Measurements from ENCODE around the gene THTPA.

Gene THTPA, protein sequence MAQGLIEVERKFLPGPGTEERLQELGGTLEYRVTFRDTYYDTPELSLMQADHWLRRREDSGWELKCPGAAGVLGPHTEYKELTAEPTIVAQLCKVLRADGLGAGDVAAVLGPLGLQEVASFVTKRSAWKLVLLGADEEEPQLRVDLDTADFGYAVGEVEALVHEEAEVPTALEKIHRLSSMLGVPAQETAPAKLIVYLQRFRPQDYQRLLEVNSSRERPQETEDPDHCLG

DNA sequence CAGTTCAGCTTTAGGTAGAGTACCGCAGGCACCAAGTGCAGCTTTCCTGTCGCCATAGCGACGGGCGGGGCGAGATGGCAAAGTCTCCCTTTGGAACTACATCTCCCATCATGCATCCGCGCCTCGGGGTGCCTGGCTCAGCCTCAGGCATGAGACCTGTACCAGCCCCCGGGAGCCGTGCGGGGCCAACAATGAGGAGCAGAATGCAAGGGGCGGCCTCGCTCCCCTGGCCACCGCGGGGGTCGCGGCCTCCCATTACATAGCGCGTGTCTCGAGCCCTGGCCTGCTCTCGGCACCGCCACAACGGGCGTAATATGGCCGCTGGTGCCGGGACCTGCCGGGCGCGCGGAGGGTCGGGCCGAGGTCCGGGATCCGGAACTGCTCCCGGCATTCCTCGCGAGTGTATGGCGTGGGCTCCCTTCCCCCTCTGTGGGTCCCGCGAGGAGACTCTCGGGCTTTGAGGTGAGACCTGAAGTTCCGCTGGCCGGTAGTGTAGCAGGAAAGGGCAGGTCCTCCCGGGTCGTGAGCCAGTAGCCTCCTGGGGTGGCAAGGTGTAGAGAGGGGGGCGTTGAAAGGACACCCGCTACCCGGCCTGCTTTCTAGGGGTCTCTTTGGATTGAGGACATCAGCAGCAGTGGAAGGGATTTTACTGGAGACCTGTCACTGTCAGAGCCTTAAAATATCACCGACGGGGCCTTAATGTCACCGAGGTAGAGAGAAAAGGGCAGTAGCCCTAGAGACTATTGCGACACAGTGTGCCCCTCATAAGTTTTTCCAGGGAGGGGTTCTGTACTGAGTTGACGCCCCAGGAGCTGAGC lies at the start of gene THTPA:
Gene THTPA (plus strand): TSS at position 390 of the 818 bp plus-strand sequence. CDS start 487 bp downstream, outside the sequence.
- DNase-seq: peak; percentile 85 to 87

DNA sequence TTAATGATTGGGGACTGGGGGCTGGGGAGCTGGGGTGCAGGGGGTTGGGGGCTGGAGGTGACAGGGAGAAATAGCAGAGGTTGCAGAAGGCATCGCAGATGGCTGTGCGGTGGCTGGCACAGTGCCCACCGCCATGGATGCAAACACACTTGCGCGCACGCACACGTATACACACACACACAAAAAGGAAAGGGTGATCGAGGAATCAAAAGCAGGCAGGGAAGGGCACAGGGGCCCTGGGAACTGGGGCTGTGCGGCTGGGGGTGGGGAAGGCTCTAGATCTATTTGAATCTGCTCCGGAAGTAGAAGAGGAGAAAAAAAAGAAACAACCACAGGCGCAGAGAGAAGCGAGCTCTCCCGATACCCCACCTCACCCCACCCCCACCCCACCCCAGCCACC lies 43.9 kb upstream of the THTPA start:
- DNase-seq: peak; percentile 2 to 21

DNA sequence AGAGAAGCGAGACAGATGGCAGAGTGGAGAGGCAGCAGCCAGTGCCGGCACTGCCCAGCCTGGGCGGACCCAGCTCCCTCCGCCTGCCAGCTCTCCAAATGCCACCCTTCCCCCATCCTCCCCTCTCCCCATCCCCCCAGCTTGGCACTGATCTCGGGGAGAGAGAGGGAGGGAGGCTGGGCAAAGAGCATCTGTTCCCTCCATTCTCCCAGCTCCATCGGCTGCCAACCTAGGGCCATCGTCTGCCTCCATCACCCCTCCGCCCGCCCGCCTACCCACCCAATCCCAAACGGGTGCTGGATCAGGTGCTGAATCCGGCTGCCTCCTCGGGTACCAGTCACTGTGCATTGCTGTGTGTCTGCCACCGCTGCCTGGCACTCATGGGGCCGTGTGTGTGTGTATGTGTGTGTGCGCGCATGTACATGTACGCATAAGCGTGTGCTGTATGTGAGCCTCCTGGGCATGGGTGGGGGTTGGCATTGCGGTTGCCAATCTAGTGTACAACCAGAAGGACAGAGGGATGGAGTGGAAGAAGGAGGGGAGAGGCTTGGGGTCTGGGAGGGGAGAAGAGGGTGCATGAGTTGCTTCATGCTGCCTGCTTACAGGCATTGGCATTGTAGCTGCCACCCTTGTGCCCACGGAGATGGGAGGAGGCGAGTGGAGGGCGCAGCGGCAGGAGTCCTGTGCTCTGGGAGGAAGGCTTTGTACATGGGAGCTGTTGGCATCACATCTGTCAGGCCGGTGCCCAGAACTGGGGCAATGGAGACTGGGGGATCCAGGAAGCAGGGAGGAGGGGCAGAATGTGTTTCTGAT lies 42.9 kb upstream of the THTPA start:
- DNase-seq: no peak

DNA sequence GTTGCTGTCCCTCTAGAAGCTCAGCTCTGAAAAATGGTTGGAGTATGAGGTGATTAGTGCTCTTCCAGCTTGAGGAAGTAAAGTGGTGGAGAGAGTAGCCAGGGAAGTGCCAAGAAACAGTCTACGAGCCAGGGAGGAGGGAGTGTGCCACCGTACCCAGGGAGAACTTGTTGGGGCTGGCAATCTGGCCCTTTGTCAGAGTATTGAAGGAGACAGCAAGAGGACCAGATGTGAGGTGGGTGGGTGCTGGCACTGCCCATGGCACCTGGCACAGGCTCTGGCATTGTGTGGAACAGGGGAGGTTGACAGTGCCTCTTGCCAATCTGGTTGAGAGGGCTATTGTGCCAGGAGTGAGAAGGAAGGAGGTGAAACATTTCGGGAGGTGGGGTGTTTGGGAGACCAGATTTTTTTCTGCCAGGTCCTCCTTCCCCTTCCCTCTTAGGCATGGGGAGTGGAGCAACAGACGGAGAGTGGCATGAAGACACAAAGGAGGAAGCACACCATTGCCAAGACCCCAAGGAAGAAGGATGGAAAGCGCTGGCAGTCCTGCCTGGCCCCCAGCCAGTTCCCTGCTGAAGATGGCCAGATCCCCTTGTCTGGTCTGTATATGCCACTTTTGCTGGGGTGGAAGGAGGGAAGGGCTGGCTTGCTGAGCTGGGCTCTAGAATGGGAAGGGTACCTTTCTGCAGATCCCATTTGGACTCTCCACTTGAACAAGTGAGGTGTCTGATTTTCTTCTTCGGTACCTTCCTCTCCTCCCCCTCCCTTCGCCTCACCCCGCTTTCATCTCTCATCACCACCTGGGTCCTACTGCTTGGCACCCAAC lies 42.0 kb upstream of the THTPA start:
- no peak for DNase-seq

DNA sequence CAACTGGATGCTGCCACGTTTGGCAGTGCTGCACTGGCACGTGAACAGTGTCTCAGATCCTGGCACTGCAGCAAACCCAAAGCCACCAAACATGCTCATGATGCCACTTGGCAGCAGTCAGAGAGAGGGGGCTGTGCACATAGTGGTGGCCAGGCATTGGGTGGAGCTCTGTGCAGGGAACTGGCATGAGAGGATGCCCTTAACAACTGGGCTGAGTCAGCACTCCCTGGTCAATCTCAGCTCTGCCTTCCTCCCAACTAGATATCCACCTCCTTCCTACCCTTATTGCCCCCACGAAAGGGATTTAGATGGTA lies 41.5 kb upstream of the THTPA start:
- no peak for DNase-seq

DNA sequence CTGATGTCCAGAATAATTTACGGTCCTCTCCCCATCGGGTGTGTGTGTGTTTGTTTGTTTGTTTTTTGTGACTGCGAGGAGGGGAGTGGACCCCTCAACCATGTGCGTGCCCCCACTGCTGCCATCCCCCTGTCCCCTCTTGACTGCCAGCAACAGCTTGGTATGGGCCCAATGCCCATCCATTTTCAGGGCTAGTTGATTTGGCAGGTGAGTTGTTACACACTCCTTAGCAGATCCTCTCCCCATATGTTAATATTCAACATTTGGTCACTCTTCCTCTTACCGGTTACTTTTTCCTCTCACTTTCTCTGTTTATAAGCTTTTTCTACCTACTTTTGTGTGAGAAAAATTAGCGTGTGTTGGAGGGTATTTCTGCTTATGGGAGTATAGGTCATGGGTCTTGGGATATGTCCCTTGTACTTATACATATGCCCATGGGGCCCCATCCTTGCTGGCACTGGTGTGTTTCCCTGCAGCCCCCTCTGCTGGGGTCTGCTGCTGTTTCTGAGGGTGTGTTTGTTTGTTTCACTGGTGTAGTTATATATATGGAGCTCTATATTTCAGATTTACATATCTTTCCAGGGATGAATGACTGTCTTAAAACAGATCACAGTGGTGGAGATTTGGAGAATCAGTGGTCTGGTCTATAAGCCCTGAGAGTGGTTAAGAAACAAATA lies 38.3 kb upstream of the THTPA start:
- no peak for DNase-seq

DNA sequence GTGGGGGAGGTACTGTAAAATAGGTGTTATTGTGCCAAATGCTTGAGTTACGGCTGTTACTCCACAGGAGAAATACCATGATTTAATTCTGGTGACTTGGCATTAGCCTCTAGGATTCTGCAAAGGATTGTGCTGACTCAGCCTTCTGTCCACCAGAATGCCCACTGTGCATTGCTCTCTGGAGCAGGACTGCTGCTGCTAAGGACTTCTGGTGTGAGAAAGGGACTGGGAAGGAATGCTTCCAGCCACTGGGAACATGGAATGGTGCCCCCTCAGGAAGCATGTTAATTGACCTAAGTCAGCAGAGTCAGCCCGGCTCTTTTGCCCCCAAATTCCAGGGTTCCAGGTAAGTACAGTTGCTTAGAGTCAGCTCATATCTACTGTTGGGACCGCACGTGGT lies 37.4 kb upstream of the THTPA start:
- no peak for DNase-seq

DNA sequence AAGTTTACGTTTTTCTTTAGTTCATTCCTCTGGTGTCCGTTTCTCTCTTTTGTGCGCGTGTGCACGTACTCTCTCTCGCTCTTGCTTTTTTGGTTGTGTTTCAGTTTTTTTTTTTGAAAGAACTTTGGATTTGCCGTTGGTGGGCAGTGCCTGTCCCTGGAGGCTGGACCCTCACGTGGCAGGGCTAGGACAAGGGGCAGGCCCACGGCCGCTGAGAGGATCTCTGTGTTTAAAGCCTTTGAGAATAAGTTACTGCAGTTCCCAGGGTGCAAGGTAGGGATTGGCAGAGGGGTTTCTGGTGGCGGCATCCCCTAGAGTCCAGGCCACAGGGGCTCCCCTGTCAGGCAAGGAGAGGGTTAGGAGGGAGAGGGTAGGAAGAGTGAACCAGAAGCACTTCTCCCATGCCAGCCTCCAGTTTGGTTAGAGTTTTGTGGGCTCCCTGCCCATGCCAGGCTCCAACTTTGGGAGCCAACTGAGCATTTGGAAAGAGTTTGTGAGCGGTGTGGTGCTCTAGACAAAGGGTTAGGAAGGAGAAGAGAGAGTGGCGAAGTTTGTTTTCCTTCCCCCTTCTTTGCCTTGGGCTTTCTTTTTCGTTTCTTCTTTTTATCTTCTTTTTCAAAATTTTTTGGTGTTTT lies 35.1 kb upstream of the THTPA start:
- no peak for DNase-seq

DNA sequence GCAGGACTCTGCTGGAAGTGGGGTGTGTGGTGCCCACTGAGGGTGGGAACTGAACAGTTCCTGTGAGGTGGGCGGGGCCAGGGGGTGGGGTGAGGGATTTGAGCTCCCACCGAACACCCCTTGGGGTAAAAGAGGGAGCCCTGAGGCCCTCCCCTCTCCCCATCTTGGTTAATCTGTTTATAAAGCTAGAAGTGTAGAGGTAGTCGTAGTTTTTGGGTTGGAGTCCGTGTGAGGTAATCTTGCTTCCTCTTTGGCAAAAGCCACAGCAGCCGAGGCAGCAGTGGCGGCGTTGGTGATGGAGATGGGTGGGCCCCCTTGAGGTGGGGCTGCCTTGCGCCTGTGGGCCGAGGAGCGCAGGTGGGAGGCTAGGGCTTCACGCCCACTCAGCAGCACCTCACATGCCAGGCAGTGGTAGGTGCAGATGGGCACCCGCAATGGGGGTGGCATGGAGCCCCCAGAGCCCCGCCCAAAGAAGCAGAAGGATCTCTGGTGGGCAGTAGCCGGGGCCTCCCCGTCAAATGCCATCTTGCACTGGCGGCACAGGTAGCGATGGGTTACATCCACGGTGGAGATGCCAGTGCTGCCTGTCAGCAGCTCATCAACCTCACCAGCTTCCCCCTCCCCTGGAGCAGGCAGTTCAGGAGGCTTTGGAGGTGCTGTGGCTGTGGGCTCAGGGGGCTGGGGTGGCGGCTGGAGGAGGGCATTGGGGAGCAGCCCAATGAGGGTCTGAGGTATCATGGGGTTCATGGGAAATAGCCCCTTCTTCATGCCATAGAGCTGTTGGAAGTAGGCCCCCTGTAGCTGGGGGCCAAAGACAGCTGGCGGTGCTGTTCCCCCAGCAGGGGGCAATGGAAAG lies 34.1 kb upstream of the THTPA start:
- DNase-seq: no peak

DNA sequence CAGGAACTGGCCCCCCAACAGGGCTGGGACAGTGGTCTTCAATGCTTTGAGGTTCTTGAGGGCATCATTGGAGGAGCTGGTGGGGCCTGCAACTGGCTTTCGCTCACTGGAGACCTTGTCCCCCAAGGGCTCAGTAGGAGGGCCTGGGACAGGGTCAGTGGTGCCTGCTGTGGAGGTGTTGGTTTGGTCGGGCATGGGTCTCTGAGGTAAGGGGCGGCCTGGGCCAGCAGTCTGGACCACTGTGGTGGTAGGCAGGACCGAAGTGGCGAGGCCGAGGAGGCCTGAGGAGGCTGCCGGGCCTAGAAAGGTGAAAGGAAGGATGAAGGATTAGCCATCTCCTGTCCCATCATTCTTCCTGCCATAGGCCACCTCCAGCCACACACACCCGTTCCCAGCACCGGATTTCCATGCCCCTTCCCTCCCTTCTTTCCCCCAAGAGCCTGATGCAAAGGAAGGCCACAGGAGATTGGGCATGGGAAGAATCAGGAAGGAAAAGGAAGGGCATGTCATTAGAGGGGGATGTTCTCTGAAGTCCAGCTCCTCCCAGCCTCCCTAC lies 33.4 kb upstream of the THTPA start:
- no peak for DNase-seq

DNA sequence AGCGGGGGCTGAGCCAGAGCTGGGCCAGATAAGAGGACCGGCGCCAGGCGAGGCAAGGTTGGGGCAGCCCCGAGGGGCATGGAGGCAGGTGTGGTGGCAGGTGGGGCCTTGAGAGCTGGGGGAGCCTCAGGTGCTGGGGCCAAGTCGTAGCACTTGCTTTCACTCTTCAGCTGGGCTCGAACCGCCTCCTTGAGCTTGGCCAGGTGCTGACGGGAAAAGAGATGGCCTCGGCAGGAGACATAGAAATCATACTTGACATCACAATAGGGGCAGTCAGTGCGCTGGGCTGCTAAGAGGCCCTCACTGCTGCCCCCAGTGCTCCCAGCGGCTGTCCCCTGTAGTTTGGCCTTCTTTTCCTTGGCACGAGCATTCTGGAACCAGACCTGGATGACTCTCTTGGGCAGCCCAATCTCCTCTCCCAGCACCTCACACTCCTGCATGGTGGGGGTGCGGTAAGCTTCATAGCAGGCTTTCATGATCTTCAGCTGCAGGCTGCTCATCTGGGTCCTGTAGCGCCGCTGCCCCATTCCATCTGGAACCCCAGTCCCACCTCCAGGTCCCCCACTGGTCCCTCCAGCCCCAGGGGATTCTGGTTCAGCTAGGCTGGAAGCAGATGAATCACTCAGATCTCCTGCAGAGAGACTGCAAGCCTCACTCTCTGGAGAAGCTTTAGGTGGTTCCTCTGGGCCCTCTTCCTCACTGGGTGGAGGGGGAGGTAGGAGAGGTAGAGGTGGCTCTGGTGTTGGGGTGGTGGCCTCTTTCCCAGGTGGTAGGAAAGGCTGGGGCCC lies 32.6 kb upstream of the THTPA start:
- no peak for DNase-seq

DNA sequence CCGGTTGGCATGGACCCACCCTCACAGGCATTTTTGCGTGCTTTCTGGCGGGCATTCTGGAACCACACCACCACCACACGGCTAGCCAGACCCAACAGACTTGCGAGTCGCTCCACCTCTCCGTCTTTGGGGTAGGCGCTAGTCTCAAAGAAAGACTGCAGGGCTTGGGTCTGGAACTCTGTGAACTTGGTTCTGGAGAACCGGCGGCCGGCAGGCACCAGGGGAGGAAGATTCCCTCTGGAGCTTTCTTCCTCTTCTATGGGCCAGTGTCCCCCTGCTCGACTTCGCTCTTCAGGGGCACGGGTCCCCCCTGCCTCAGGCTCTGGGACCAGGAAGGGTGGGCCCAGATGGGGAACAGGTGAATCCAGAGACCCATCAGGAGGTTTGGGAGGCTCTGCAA lies 31.1 kb upstream of the THTPA start:
- DNase-seq: no peak

DNA sequence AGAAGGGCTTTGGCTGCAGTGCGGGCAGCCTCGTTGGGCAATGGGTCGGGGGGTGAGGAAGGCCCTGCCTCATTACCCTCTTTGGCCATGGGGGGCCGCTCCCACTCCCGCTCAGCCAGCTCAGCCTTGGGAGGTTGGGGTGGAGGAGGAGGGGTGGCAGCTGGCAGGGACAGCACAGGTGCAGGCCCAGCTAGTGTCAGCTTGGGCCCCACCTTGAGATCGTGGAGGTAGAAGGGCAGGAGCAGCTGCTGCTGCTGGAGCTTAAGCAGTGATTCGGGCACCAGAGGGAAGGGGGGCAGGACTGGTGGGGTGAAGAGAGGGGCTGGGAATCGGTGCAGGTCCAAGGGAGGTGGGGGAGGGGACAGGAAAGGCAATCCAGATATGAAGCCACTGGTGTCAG lies 30.5 kb upstream of the THTPA start:
- no peak for DNase-seq

DNA sequence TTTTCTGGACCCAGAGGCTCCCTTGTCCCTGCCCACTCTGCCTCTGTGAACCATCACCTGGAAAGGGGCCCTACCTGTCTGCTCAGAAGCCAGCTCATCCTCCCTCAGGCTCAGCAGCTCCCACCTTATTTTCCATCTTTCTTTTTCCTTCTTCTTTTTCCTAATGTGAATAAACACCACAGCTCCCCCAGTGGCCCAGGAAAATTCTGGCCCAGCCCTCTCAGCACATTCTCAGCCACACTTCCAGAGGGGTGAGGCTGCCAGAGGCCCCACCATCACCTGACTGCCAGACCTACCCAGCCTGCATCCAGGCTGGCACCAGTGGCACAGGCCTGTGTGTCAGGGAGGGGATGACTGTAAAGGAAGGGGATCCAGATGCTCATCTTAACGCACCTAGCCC lies 27.5 kb upstream of the THTPA start:
- no peak for DNase-seq

DNA sequence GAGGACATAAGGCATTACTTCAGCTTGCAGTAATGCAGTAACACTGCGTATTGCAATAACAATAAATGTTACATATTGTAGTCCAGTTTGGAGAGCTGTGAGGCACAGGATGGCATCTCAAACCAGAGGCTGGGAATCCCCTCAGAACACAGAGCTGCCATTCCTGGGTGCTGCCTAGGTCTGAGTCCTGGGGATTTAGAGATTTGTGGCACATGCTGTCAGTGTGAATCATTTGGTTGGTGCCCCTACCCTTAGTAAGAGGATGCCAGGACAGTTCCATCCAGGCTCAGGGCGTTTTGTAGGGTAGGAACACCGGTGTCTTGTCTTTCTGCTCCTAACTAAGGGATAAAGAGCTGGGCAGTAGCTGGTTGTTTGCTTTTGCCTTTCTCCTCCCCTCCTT lies 27.1 kb upstream of the THTPA start:
- no peak for DNase-seq

DNA sequence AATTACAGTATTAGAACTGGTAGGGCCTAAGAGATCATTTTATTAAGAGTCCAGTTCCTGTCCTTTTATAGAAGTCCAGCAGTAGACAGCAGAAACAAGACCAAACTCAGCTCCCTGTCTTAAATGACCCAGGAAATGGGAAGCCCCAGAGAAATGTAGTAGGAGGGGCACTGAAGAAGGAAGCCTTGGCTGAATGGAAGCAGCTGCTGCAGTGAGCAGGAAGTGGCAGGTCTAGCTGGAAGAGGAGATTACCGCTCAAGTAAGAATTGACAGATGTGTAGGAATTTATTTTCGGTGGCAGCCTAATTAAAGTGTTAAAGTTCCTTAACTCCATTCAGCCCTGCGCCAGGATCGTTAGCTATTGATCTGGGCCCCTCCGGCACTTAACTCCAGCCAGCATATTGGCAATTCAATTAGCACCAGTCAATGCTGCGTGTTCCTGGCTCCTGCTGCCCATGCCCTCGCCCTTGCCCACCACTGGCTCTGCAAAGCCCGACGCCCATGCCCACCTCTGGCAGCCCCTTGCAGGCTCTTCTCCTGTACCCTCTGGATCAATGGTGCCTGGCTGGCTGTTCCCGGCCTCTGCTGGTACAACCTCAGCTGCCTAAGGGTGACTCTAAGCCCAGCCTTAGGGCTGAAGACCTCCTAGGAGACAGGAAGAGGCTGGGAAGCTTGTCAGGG lies 25.6 kb upstream of the THTPA start:
- DNase-seq: peak; percentile 74 to 85

DNA sequence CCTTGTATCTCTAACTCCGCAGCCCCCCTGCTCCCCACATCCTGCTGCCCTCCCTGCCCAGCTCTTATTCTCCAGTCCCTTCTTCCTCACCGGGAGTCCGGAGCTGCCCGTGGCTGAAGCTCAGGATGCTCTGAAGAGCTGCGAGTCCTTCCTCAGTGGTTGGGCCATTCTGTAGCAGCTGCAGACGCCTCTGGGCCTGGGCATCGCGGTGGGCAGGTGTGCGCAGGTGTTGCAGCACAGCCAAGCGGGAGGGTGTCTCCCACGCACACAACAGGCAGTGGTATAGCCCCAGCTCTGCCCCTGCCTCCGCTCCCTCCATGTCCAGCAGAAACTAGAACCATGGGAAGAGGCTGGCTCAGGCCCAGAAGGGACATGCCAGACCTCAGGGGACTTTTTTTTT lies 24.7 kb upstream of the THTPA start:
- no peak for DNase-seq

DNA sequence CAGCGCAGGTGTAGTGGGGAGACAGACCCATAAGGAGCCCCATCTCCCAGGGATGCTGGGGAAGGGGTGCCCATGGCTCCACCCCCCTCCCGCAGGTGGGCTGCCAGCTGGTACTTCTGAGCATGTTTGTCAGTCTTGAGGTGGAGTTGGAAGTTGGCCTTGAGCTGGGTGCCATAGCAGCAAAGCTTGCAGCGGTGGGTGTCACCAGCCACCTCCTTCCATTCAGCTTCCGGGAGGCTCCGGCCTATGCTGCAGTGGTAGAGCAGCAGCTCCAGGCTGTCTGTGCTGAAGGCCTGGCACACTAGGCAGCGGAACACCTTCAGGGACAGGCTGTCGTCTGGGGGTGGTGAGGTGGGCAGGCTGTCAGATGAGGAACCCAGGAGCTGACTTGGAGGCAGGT lies 23.4 kb upstream of the THTPA start:
- no peak for DNase-seq

All from Kasumi-1 (cell line).